Measurements from ENCODE around the gene TXLNG.

The TXLNG gene

GRCh38 chrX:16870862-16871815 is 84.9 kb downstream of the TXLNG start:
- DNase-seq (ENCODE audit: low spot score), result peak; percentile 18

- DNase-seq (ENCODE audit: low spot score), result no peak
These were observed 86.8 kb downstream of the TXLNG start for GRCh38 chrX:16873106-16873505.

GRCh38 chrX:16874458-16875095 is 88.3 kb downstream of the TXLNG start:
- no peak for DNase-seq (ENCODE audit: low spot score)

- no peak for DNase-seq (ENCODE audit: low spot score)
These were observed 90.4 kb downstream of the TXLNG start for GRCh38 chrX:16876696-16877095.

GRCh38 chrX:16882169-16882568 is 95.9 kb downstream of the TXLNG start:
- peak; percentile 10 for DNase-seq (ENCODE audit: low spot score)

GRCh38 chrX:16882702-16883486 is 96.6 kb downstream of the TXLNG start:
- peak; percentile 69 for DNase-seq (ENCODE audit: low spot score)

GRCh38 chrX:16883487-16883804 is 97.2 kb downstream of the TXLNG start:
- no peak for DNase-seq (ENCODE audit: low spot score)

- DNase-seq (ENCODE audit: low spot score), result no peak
These were observed 99.4 kb downstream of the TXLNG start for GRCh38 chrX:16885628-16886027.

- DNase-seq (ENCODE audit: low spot score), result peak; percentile 77
These were observed 106.5 kb downstream of the TXLNG start for GRCh38 chrX:16892504-16893362.

Small RNA genes within 50 kb of the gene (small RNA-seq; reads per million reads assigned to genes)
- 0 to 0.05 reads per million in 2 experiments for gene RNU4-6P
- 0 reads per million in 2 experiments for gene RNU7-56P
- gene RPL12P49, result 0 reads per million in 2 experiments
